Hepatocyte (in vitro differentiated cells): ENCODE data around the gene NINJ2.

ENCODE experiments used
- EZH2 ChIP-seq: fragments of 200-600 bp; sonication (generic); IDR thresholded peaks from 2 replicates; pipeline ENCODE4 v1.6.1; 2016; ENCODE audit warnings: antibody characterized with exemption, mild to moderate bottlenecking, borderline replicate concordance
- TF ChIP-seq, protein P1 (sequence below): fragments of 200-600 bp; sonication (generic); IDR thresholded peaks from 2 replicates; pipeline ENCODE4 v1.5.1; 2016; ENCODE audit warnings: antibody characterized with exemption, mild to moderate bottlenecking; ENCODE audit not compliant: poor library complexity

DNA sequence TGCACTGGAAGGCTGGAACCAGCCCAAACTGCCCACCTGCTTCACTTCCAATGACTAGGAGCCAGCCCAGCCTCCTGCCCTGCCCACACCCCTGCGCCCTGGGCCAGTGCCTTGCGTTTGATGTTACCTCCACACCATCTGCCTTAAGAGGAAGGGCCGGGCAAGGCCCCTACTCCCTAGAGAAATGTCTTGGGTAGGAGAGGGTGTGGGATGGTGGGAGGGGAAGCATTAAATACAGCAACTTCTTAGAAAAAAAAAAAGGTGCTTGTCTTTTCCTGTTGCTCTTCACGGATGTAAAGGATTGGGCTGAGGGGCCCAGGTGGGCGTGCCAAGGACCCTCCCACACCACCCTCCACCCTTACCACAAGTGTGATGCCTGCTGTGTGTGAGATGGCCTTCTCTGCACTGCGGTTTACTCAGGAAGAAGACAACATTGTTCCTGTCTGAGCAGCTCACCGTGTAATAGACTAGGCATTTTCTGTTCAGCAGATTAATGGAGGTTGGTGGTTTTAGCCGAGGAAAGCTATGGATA is 99.9 kb downstream of the NINJ2 start:
- TF ChIP-seq EZH2, result no peak
- TF ChIP-seq, protein P1, sequence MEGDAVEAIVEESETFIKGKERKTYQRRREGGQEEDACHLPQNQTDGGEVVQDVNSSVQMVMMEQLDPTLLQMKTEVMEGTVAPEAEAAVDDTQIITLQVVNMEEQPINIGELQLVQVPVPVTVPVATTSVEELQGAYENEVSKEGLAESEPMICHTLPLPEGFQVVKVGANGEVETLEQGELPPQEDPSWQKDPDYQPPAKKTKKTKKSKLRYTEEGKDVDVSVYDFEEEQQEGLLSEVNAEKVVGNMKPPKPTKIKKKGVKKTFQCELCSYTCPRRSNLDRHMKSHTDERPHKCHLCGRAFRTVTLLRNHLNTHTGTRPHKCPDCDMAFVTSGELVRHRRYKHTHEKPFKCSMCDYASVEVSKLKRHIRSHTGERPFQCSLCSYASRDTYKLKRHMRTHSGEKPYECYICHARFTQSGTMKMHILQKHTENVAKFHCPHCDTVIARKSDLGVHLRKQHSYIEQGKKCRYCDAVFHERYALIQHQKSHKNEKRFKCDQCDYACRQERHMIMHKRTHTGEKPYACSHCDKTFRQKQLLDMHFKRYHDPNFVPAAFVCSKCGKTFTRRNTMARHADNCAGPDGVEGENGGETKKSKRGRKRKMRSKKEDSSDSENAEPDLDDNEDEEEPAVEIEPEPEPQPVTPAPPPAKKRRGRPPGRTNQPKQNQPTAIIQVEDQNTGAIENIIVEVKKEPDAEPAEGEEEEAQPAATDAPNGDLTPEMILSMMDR, result no peak
